AG04449 (cell line): ENCODE data around the gene MINDY4.

Source experiments
- CTCF ChIA-PET: fragments of 350-600 bp; formaldehyde crosslinking; extraction: SDS; loops from one replicate; lab custom pipeline; 2021; ENCODE audit warnings: antibody characterized with exemption; lab: Yijun Ruan, JAX
- POLR2A ChIA-PET: fragments of 400-600, 350-600 bp; formaldehyde crosslinking; extraction: SDS; loops from one replicate; lab custom pipeline; 2020; ENCODE audit warnings: antibody characterized with exemption, inconsistent platforms; lab: Yijun Ruan, JAX
- DNase-seq: peaks from one replicate; pipeline ENCODE4 v3.0.0-alpha.2; 2010; ENCODE audit warnings: low read depth, low spot score
- H3K4me3 ChIP-seq: 2 replicates; pipeline ENCODE4 v1.5.1; 2011; ENCODE audit warnings: low read depth, mild to moderate bottlenecking, control low read depth, low read length
- TF ChIP-seq, protein P1 (sequence below): IDR thresholded peaks from one replicate; pipeline ENCODE4 v1.5.1; 2011; ENCODE audit warnings: mild to moderate bottlenecking, moderate library complexity, low read length, control low read depth, inconsistent platforms; ENCODE audit not compliant: insufficient read depth; ENCODE audit errors: missing control alignments

MINDY4 gene

DNA sequence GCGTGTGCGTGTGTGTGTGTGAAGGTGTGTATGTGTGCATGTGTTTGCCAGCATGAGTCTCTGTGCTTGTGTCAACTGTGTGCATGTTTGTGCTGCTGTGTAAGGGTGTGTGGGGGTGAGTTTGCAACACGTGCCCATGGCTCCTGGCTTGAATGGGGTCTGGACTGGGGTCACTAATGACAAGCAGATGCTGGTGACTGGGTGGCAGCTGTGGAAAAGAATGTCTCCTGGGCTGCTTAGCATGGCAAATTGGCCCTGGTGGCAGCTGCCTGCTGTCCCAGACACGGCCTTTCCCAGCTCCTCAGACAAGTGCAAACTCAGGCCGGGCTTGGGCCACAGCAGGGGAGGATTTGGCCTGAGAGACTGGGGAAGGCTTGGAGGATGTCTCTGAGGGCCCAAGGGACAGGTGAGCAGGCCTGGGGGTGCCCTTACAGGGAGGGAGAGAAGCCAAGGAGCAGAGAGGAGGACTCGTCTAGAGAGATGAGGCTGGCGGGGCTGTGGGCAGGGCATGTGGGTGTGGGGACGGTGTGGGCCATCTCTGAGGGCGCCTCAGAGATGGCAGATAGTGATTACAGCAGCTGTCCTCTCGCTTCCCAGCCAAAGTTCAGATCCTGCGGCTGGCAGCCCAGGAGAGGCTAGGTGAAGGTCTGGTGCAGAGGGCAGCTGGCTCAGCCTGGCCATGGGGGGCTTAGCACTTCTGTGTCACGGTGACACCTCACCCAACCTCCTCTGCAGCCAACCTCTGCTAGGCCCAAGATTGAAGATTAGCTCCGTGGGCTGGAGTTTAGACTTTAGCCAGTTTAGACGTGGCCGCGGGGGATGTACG lies 142.0 kb downstream of the MINDY4 start:
- POLR2A ChIA-PET: no interaction called here
- no peak for DNase-seq
- TF ChIP-seq, protein P1, sequence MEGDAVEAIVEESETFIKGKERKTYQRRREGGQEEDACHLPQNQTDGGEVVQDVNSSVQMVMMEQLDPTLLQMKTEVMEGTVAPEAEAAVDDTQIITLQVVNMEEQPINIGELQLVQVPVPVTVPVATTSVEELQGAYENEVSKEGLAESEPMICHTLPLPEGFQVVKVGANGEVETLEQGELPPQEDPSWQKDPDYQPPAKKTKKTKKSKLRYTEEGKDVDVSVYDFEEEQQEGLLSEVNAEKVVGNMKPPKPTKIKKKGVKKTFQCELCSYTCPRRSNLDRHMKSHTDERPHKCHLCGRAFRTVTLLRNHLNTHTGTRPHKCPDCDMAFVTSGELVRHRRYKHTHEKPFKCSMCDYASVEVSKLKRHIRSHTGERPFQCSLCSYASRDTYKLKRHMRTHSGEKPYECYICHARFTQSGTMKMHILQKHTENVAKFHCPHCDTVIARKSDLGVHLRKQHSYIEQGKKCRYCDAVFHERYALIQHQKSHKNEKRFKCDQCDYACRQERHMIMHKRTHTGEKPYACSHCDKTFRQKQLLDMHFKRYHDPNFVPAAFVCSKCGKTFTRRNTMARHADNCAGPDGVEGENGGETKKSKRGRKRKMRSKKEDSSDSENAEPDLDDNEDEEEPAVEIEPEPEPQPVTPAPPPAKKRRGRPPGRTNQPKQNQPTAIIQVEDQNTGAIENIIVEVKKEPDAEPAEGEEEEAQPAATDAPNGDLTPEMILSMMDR: no peak
- CTCF ChIA-PET: interaction anchor here (1.2 to 1.4 kb wide), 3 partner anchors 23 to 210 kb away, joined by 3 to 4 read pairs (median 3); no protein-coding TSS in a partner anchor
- no peak overlapping the region for H3K4me3 ChIP-seq

DNA sequence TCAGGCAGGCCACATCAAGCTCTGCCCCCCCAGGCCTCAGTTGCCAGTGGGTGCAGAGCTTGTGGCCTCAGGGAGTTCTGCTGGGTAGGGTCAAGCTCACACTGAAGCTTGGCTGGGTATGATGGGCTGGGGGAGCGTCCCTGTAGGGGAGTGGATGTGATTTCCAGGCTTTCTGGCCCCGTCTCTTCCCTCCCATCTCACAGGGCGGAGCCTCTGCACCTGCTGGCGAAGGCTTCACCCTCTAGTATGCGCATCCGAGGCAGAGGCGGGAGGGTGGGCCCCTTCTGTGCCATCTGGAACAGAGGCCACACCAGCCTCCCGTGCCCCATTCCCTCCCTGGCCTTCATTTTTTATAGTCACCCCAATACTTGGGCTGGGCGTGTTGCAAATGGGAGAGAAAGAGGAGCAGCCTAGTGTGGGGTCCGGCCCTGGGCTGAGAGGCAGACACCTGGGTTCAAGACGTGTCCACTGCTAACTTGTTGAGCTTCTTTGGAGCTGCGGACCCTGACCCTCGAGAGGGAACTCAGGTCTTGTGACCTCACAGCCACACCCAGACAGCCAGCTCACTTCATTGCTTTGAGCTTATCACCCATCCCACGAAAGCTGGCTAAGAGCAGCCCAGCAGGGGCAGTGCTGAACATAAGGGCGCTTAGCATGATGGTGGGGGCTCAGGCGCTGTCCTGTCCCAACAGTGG lies 142.8 kb downstream of the MINDY4 start:
- no peak for DNase-seq
- H3K4me3 ChIP-seq: no peak overlapping the region
- CTCF ChIA-PET: interaction anchor here (1.2 to 1.4 kb wide), 3 partner anchors 22 to 209 kb away, joined by 3 to 4 read pairs (median 3); no protein-coding TSS in a partner anchor
- POLR2A ChIA-PET: no interaction called here
- TF ChIP-seq, protein P1: no peak

DNA sequence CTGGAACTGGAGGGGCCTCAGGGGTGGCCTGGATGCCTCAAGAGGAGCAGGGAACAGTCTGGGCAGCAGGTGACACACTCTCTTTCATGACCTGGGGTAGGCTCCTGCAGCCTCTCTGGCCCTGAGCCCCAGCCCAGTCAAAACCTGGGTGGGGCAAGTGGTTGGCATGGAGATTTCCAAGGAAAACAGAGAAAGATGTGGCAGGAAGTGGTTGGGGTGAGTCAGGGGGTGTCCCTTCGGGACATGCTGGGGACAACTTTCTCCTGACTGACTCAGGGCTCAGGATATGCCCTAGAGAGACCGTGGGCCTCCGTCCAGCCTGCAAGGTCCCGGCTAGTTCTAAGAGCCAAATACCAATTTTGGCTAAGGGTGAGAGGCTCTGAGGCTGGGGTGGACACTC lies 143.4 kb downstream of the MINDY4 start:
- H3K4me3 ChIP-seq: no peak overlapping the region
- no peak for DNase-seq
- ChIA-PET POLR2A (no interaction called here), CTCF (interaction anchor here (1.4 kb wide), 1 partner anchor 21 kb away, joined by 3 read pairs; no protein-coding TSS in a partner anchor)
- TF ChIP-seq, protein P1: no peak

DNA sequence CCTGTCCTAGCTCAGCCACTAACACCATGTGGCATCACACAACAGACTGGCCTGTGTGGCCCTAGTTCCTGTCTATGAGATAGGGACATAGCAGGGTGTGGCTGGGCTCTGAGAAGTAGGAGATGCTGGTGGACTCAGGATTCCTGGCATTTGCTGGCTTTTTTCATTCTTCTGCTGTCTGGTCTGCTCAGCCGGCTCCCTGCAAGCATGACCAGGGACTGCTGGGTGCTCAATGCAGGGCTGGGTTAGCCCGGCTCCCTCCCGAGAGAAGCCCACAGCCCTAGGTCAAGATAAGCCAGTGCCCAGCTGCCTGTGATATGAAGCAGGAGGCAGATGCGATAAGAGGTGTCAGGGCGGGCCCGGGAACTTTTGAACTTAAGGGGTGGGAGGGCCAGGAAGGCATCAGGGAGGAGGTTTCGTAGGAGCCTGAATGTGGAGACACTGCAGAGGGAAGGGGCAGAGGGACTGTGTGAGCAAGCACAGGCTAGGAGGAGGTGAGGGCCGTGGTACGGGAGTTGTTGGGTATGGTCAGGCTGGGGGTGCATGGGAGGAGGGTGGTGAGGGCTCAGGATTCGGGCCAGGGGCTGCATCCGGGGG lies 143.9 kb downstream of the MINDY4 start:
- no peak for DNase-seq
- CTCF ChIA-PET: interaction anchor here (1.5 kb wide), 1 partner anchor 24 kb away, joined by 5 read pairs; no protein-coding TSS in a partner anchor
- POLR2A ChIA-PET: no interaction called here
- no peak overlapping the region for H3K4me3 ChIP-seq
- TF ChIP-seq, protein P1: no peak

DNA sequence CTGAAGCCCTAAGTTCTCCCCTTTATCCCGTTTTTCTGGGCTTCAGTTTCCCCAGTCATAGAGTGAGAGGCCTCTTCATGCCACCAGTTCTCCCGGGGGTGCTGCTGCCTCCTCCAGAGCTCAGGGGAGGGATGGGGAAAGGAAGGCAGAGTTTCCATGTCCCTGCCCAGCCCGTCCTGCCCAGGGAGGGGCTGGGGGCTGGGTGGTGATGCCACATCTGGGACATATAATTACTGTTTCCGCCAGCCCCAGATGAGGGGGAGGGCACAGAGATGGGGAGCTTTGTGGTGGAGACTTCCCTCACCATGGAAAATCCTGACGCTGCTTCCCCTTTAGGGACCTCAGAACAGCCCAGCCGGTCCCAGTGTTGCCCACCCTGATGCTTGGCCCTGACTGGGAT lies 144.5 kb downstream of the MINDY4 start:
- ChIA-PET CTCF (interaction anchor here (1.1 to 1.5 kb wide), 2 partner anchors 23 to 112 kb away, joined by 4 to 5 read pairs; no protein-coding TSS in a partner anchor), POLR2A (no interaction called here)
- H3K4me3 ChIP-seq: no peak overlapping the region
- DNase-seq: no peak
- TF ChIP-seq, protein P1: no peak
